Astrocyte (in vitro differentiated cells and primary cell): ENCODE results near the gene FHIT. TPM values are rescaled to one million over a fixed set of nuclear protein-coding genes. Genes with fewer than 3 reads are reported as not detected.

Source experiments
- DNase-seq: peaks from one replicate; pipeline ENCODE4 v3.0.0-alpha.2; 2010; ENCODE audit warnings: low read depth
- FAIRE-seq: peaks from 2 replicates; lab custom pipeline; 2011; peaks lifted over from hg19 to GRCh38; lab: Jason Lieb, UNC
- H2AFZ ChIP-seq: 2 replicates; pipeline ENCODE4 v1.6.0; 2012; ENCODE audit warnings: low read depth, low read length, inconsistent platforms
- H3K27ac ChIP-seq: 2 replicates; pipeline ENCODE4 v1.5.1; 2011; ENCODE audit warnings: low read depth, low read length, inconsistent platforms
- H3K27me3 ChIP-seq: 2 replicates; pipeline ENCODE4 v1.6.0; 2011; ENCODE audit warnings: low read length, inconsistent platforms; ENCODE audit not compliant: insufficient read depth
- H3K36me3 ChIP-seq: 2 replicates; pipeline ENCODE4 v1.5.1; 2011; ENCODE audit warnings: low read length, inconsistent platforms; ENCODE audit not compliant: insufficient read depth
- H3K4me1 ChIP-seq: 2 replicates; pipeline ENCODE4 v1.5.1; 2011; ENCODE audit warnings: low read length, inconsistent platforms; ENCODE audit not compliant: insufficient read depth
- H3K4me2 ChIP-seq: 2 replicates; pipeline ENCODE4 v1.6.0; 2012; ENCODE audit warnings: low read length, inconsistent platforms
- H3K4me3 ChIP-seq: 2 replicates; pipeline ENCODE4 v1.5.1; 2011; ENCODE audit warnings: low read depth, mild to moderate bottlenecking, low read length, inconsistent platforms; ENCODE audit not compliant: insufficient read depth
- H3K79me2 ChIP-seq: 2 replicates; pipeline ENCODE4 v1.6.0; 2012; ENCODE audit warnings: mild to moderate bottlenecking, low read length, inconsistent platforms; ENCODE audit not compliant: insufficient read depth
- H3K9ac ChIP-seq: 2 replicates; pipeline ENCODE4 v1.6.0; 2012; ENCODE audit warnings: mild to moderate bottlenecking, low read length, inconsistent platforms
- H3K9me3 ChIP-seq: 2 replicates; pipeline ENCODE4 v1.5.1; 2012; ENCODE audit warnings: low read depth, mild to moderate bottlenecking, low read length, inconsistent platforms; ENCODE audit not compliant: insufficient read depth
- H4K20me1 ChIP-seq: 2 replicates; pipeline ENCODE4 v1.6.0; 2012; ENCODE audit warnings: low read length, inconsistent platforms; ENCODE audit not compliant: insufficient read depth
- H3K27ac Mint-ChIP-seq: one replicate; pipeline ENCODE4 v1.8.0; 2021; ENCODE audit warnings: mild to moderate bottlenecking, mixed read lengths; ENCODE audit not compliant: unreplicated experiment
- H3K27me3 Mint-ChIP-seq: one replicate; pipeline ENCODE4 v1.8.0; 2021; ENCODE audit warnings: low read depth, mixed read lengths; ENCODE audit not compliant: unreplicated experiment
- H3K36me3 Mint-ChIP-seq: one replicate; pipeline ENCODE4 v1.8.0; 2021; ENCODE audit warnings: low read depth, mixed read lengths; ENCODE audit not compliant: unreplicated experiment
- H3K4me1 Mint-ChIP-seq: one replicate; pipeline ENCODE4 v1.8.0; 2021; ENCODE audit warnings: low read depth, mixed read lengths; ENCODE audit not compliant: unreplicated experiment
- H3K4me3 Mint-ChIP-seq: one replicate; pipeline ENCODE4 v1.8.0; 2021; ENCODE audit warnings: mild to moderate bottlenecking, moderate library complexity, mixed read lengths; ENCODE audit not compliant: unreplicated experiment
- H3K9me3 Mint-ChIP-seq: one replicate; pipeline ENCODE4 v1.8.0; 2021; ENCODE audit warnings: mild to moderate bottlenecking, mixed read lengths; ENCODE audit not compliant: unreplicated experiment
- EZH2 ChIP-seq: IDR thresholded peaks from 2 replicates; pipeline ENCODE4 v1.6.1; 2012; ENCODE audit warnings: mild to moderate bottlenecking, low read length, inconsistent platforms; ENCODE audit not compliant: insufficient read depth
- total RNA-seq: library from RNA; stranded (reverse); gene quantifications from 2 replicates; pipeline ENCODE4 v1.2.1, GENCODE V29; 2021
- TF ChIP-seq, protein P1 (sequence below): IDR thresholded peaks from 2 replicates; pipeline ENCODE4 v1.5.1; 2011; ENCODE audit warnings: low read depth, mild to moderate bottlenecking, inconsistent platforms, low read length, moderate library complexity; ENCODE audit not compliant: insufficient read depth

Gene FHIT
- total RNA-seq, 1 donor from 2014 or later = 6.7 TPM

- Histone ChIP-seq H3K4me3 (peak overlapping the region; percentile 97), H4K20me1 (no peaks in the 10 kb centered on the region), H3K9ac (peak overlapping the region; percentile 86), H3K36me3 (no peaks in the 10 kb centered on the region), H3K79me2 (no peaks in the 10 kb centered on the region), H3K4me2 (peak overlapping the region; percentile 91), H2AFZ (peak overlapping the region; percentile 92), H3K27ac (no peak overlapping the region), H3K9me3 (no peaks in the 10 kb centered on the region), H3K4me1 (no peaks in the 10 kb centered on the region), H3K27me3 (no peaks in the 10 kb centered on the region)
- peak overlapping the region; percentile 31 for H3K27ac Mint-ChIP-seq
- H3K36me3 Mint-ChIP-seq = no peaks in the 10 kb centered on the region
- H3K4me1 Mint-ChIP-seq = peaks cover 8% of the 10 kb centered on the region
- FAIRE-seq (no peak), DNase-seq (no peak)
- no peak for TF ChIP-seq EZH2
- TF ChIP-seq, protein P1, sequence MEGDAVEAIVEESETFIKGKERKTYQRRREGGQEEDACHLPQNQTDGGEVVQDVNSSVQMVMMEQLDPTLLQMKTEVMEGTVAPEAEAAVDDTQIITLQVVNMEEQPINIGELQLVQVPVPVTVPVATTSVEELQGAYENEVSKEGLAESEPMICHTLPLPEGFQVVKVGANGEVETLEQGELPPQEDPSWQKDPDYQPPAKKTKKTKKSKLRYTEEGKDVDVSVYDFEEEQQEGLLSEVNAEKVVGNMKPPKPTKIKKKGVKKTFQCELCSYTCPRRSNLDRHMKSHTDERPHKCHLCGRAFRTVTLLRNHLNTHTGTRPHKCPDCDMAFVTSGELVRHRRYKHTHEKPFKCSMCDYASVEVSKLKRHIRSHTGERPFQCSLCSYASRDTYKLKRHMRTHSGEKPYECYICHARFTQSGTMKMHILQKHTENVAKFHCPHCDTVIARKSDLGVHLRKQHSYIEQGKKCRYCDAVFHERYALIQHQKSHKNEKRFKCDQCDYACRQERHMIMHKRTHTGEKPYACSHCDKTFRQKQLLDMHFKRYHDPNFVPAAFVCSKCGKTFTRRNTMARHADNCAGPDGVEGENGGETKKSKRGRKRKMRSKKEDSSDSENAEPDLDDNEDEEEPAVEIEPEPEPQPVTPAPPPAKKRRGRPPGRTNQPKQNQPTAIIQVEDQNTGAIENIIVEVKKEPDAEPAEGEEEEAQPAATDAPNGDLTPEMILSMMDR = no peak
- peak overlapping the region; percentile 92 for H3K4me3 Mint-ChIP-seq
- no peaks in the 10 kb centered on the region for H3K9me3 Mint-ChIP-seq
- no peaks in the 10 kb centered on the region for H3K27me3 Mint-ChIP-seq
Measured at GRCh38 chr3:61250784-61251173, 473 bp downstream of the FHIT start.

DNA sequence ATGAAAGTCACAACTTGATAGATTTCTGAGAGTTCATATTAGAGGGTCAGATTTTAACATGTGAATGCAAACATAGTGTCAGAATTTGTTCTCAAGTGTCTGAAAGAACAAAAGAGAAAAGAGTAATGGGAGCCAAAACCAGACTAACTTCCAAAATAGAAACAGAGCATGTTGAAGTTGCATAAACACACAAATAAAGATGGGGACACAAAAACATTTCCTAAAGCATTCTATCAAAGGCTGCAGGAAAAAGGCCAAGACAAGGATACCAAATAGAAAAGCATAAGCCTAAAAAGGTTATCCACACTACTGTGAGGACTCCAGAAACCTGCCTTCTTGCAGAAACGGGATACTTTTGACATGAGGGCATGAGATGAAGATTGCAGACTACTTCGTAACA is 2.8 kb downstream of the FHIT start:
- Histone ChIP-seq H3K36me3 (no peaks in the 10 kb centered on the region), H3K9me3 (no peaks in the 10 kb centered on the region), H3K27ac (no peak overlapping the region), H3K4me1 (no peaks in the 10 kb centered on the region), H3K9ac (no peak overlapping the region), H3K27me3 (no peaks in the 10 kb centered on the region), H2AFZ (no peak overlapping the region), H3K4me2 (no peak overlapping the region), H3K79me2 (no peaks in the 10 kb centered on the region), H4K20me1 (no peaks in the 10 kb centered on the region), H3K4me3 (no peak overlapping the region)
- H3K4me1 Mint-ChIP-seq = peaks cover 8% of the 10 kb centered on the region
- no peak overlapping the region for H3K4me3 Mint-ChIP-seq
- H3K27ac Mint-ChIP-seq = no peak overlapping the region
- no peaks in the 10 kb centered on the region for H3K36me3 Mint-ChIP-seq
- FAIRE-seq (no peak), DNase-seq (no peak)
- no peaks in the 10 kb centered on the region for H3K27me3 Mint-ChIP-seq
- H3K9me3 Mint-ChIP-seq = no peaks in the 10 kb centered on the region
- TF ChIP-seq EZH2 = no peak
- TF ChIP-seq, protein P1 = no peak

DNA sequence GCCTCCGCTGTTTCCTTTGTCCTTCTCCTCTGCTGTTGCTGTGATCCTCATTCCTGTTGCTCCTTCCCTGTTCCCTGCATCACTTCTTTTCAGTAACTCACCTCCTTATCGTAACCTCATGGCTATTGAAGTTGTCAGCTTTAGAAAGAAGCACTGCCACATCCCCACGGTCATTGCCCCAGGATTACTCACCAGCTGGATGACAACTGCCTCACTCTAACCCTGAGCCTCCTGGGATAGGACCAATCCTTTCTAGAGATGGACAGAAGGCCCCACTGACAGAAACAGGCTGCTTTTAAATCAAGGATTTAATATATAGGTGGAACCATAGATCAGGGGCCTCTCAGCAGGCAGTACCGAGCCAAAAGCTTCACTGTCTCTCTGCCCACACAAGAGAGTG is 4.1 kb downstream of the FHIT start:
- Mint-ChIP-seq H3K27me3 (no peaks in the 10 kb centered on the region), H3K27ac (no peak overlapping the region), H3K9me3 (no peaks in the 10 kb centered on the region), H3K36me3 (no peaks in the 10 kb centered on the region), H3K4me3 (no peak overlapping the region), H3K4me1 (peaks cover 10% of the 10 kb centered on the region)
- TF ChIP-seq, protein P1 = no peak
- no peak for TF ChIP-seq EZH2
- Histone ChIP-seq H3K27ac (no peak overlapping the region), H4K20me1 (no peaks in the 10 kb centered on the region), H3K36me3 (no peaks in the 10 kb centered on the region), H2AFZ (no peak overlapping the region), H3K9ac (no peak overlapping the region), H3K4me2 (no peak overlapping the region), H3K79me2 (no peaks in the 10 kb centered on the region), H3K27me3 (no peaks in the 10 kb centered on the region), H3K4me1 (no peaks in the 10 kb centered on the region), H3K9me3 (no peaks in the 10 kb centered on the region), H3K4me3 (no peak overlapping the region)
- DNase-seq (no peak), FAIRE-seq (no peak)
